HG03280 (cell line): ENCODE data around the gene SORT1.

ENCODE experiments used
- ATAC-seq: cut with Tn5 transposase; IDR thresholded peaks from one replicate; pipeline ENCODE4 v1.9.1; 2021; ENCODE audit warnings: mild to moderate bottlenecking, moderate library complexity; ENCODE audit not compliant: unreplicated experiment

SORT1 gene

GRCh38 chr1:109263597-109264378 lies 133.9 kb downstream of the SORT1 start:
- ATAC-seq: peak; percentile 81

DNA sequence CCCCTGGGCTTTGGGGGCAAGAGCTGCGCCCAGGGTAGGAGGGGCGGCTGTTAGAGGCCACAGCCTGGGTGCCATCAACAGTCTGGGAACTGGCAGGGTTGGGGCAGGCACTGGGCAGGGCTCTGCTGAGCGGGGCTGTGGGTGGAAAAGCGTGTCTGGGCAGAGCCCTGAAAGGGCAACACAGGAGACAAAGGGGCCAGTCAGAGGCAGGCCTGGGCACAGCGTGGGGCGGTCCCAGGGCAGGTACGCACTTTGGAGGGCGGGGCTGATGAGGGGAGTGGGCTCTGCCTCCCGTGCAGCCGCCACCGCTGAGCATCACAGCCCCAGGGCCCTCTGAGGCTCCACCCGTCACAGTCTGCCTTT lies 134.5 kb downstream of the SORT1 start:
- no peak for ATAC-seq

GRCh38 chr1:109262231-109263055 lies 135.3 kb downstream of the SORT1 start:
- ATAC-seq: no peak

- ATAC-seq: no peak
Observed at GRCh38 chr1:109261578-109261977, 136.1 kb downstream of the SORT1 start.

DNA sequence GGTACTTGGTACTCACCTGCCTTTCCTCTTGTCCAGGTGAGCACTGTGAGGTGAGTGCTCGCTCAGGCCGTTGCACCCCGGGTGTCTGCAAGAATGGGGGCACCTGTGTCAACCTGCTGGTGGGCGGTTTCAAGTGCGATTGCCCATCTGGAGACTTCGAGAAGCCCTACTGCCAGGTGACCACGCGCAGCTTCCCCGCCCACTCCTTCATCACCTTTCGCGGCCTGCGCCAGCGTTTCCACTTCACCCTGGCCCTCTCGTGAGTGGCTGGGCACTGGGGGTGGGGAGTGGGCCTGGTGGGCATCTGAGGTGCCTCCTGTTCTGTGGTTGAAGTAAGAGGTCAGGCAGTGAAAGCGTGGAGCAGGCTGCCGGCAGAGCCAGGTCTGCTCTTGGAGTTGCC lies 136.7 kb downstream of the SORT1 start:
- no peak for ATAC-seq

- ATAC-seq: no peak
Observed at GRCh38 chr1:109259674-109260557, 137.8 kb downstream of the SORT1 start.
